ENCODE measurements around the gene PAN3. TPM values are rescaled to one million over a fixed set of nuclear protein-coding genes. Genes with fewer than 3 reads are reported as not detected.

PAN3 gene
- total RNA-seq, 1 experiment from 2014 or later: 37.5 TPM

- intact Hi-C loops (cut with micrococcal nuclease; ENCODE audit: unreplicated experiment): no loop called here
- POLR2A ChIA-PET: no interaction called here
- Histone ChIP-seq H3K4me1 (no peaks in the 10 kb centered on the region), H3K9me3 (no peaks in the 10 kb centered on the region), H3K4me3 (ENCODE audit: low read depth, low read length) (no peak overlapping the region), H3K27me3 (replicated peaks; ENCODE audit: control insufficient read depth, insufficient read depth, low read length) (no peaks in the 10 kb centered on the region), H3K36me3 (ENCODE audit: control insufficient read depth, insufficient read depth, low read length) (no peaks in the 10 kb centered on the region)
- Mint-ChIP-seq H3K36me3 (ENCODE audit: insufficient read depth, unreplicated experiment) (peaks cover 11% of the 10 kb centered on the region), H3K9me3 (ENCODE audit: unreplicated experiment) (no peaks in the 10 kb centered on the region), H3K27me3 (ENCODE audit: insufficient read depth, unreplicated experiment) (no peaks in the 10 kb centered on the region), H3K27ac (ENCODE audit: unreplicated experiment) (no peak overlapping the region), H3K4me3 (ENCODE audit: unreplicated experiment) (no peak overlapping the region), H3K4me1 (ENCODE audit: low read depth, unreplicated experiment) (no peaks in the 10 kb centered on the region)
- CTCF ChIA-PET: no interaction called here
- BruUV-seq (replicated peaks): no TSS peak
- no peak for DNase-seq
- no peak for TF ChIP-seq CTCF (IDR thresholded peaks at IDR 0.05; ENCODE audit: insufficient read depth in 1 of 2, low read depth in 1 of 2, low read length in 1 of 2, severe bottlenecking in 1 of 2, unreplicated experiment in 1 of 2)
Observed at GRCh38 chr13:28231642-28232041, 93.3 kb downstream of the PAN3 start.

- no peak for TF ChIP-seq CTCF (IDR thresholded peaks at IDR 0.05; ENCODE audit: insufficient read depth in 1 of 2, low read depth in 1 of 2, low read length in 1 of 2, severe bottlenecking in 1 of 2, unreplicated experiment in 1 of 2)
- Mint-ChIP-seq H3K9me3 (ENCODE audit: unreplicated experiment) (no peaks in the 10 kb centered on the region), H3K36me3 (ENCODE audit: insufficient read depth, unreplicated experiment) (no peaks in the 10 kb centered on the region), H3K27me3 (ENCODE audit: insufficient read depth, unreplicated experiment) (no peaks in the 10 kb centered on the region), H3K4me3 (ENCODE audit: unreplicated experiment) (no peak overlapping the region), H3K27ac (ENCODE audit: unreplicated experiment) (no peak overlapping the region), H3K4me1 (ENCODE audit: low read depth, unreplicated experiment) (no peaks in the 10 kb centered on the region)
- Histone ChIP-seq H3K4me1 (no peaks in the 10 kb centered on the region), H3K27me3 (replicated peaks; ENCODE audit: control insufficient read depth, insufficient read depth, low read length) (no peaks in the 10 kb centered on the region), H3K4me3 (ENCODE audit: low read depth, low read length) (no peak overlapping the region), H3K36me3 (ENCODE audit: control insufficient read depth, insufficient read depth, low read length) (no peaks in the 10 kb centered on the region), H3K9me3 (no peaks in the 10 kb centered on the region)
- ChIA-PET CTCF (no interaction called here), POLR2A (interaction anchor here (0.5 kb wide), 1 partner anchor 14 kb away, joined by 5 read pairs; no protein-coding TSS in a partner anchor)
- no peak for DNase-seq
- intact Hi-C loops (cut with micrococcal nuclease; ENCODE audit: unreplicated experiment): no loop called here
- no TSS peak for BruUV-seq (replicated peaks)
Observed at GRCh38 chr13:28237944-28238343, 99.6 kb downstream of the PAN3 start.

- BruUV-seq (replicated peaks): no TSS peak
- H3K27ac Mint-ChIP-seq (ENCODE audit: unreplicated experiment): no peak overlapping the region
- no peaks in the 10 kb centered on the region for H3K9me3 ChIP-seq
- no peaks in the 10 kb centered on the region for H3K36me3 ChIP-seq (ENCODE audit: control insufficient read depth, insufficient read depth, low read length)
- intact Hi-C loops (cut with micrococcal nuclease; ENCODE audit: unreplicated experiment): no loop called here
- ChIA-PET POLR2A (no interaction called here), CTCF (no interaction called here)
- DNase-seq: no peak
- no peaks in the 10 kb centered on the region for H3K27me3 ChIP-seq (replicated peaks; ENCODE audit: control insufficient read depth, insufficient read depth, low read length)
- H3K4me3 Mint-ChIP-seq (ENCODE audit: unreplicated experiment): no peak overlapping the region
- no peak overlapping the region for H3K4me3 ChIP-seq (ENCODE audit: low read depth, low read length)
- no peaks in the 10 kb centered on the region for H3K4me1 ChIP-seq
- H3K36me3 Mint-ChIP-seq (ENCODE audit: insufficient read depth, unreplicated experiment): no peaks in the 10 kb centered on the region
- H3K9me3 Mint-ChIP-seq (ENCODE audit: unreplicated experiment): no peaks in the 10 kb centered on the region
- TF ChIP-seq CTCF (IDR thresholded peaks at IDR 0.05; ENCODE audit: insufficient read depth in 1 of 2, low read depth in 1 of 2, low read length in 1 of 2, severe bottlenecking in 1 of 2, unreplicated experiment in 1 of 2): no peak
- H3K4me1 Mint-ChIP-seq (ENCODE audit: low read depth, unreplicated experiment): no peaks in the 10 kb centered on the region
- H3K27me3 Mint-ChIP-seq (ENCODE audit: insufficient read depth, unreplicated experiment): no peaks in the 10 kb centered on the region
Observed at GRCh38 chr13:28239374-28239773, 101.0 kb downstream of the PAN3 start.
